Sigmoid colon (tissue), 7 donors: Measurements from ENCODE around the gene COLEC12. TPM values are rescaled to one million over a fixed set of nuclear protein-coding genes. Genes with fewer than 3 reads are reported as not detected.

Source experiments
- DNase-seq: peaks from one replicate; pipeline ENCODE4 v3.0.0-alpha.2; 2019
- H3K27ac ChIP-seq, 4 donors: fragments of 200-600 bp; sonication (generic); one replicate each; pipeline ENCODE4 v1.5.1; 2016 to 2019; ENCODE audit warnings: mild to moderate bottlenecking in 1 of 4
- H3K27me3 ChIP-seq, 3 donors: fragments of 200-600 bp; sonication (generic); one replicate each; pipeline ENCODE4 v1.5.1; 2019; ENCODE audit warnings: mild to moderate bottlenecking in 1 of 3
- H3K36me3 ChIP-seq, 4 donors: fragments of 200-600 bp; sonication (generic); one replicate each; pipeline ENCODE4 v1.5.1; 2016 to 2019
- H3K4me1 ChIP-seq, 4 donors: fragments of 200-600 bp; sonication (generic); one replicate each; pipeline ENCODE4 v1.5.1; 2017 to 2019
- H3K4me3 ChIP-seq, 4 donors: fragments of 200-600 bp; sonication (generic); one replicate each; pipeline ENCODE4 v1.5.1; 2017 to 2019; ENCODE audit warnings: mild to moderate bottlenecking in 2 of 4, moderate library complexity in 1 of 4
- H3K9me3 ChIP-seq, 4 donors: fragments of 200-600 bp in 3 of 4; sonication (generic) in 3 of 4; one replicate each; pipeline versions ENCODE4 v1.5.1 to v1.6.1; 2013 to 2019
- EP300 ChIP-seq, 4 donors: sonication (generic); formaldehyde crosslinking; IDR thresholded peaks; one replicate each; pipeline ENCODE4 v1.6.1; 2017; ENCODE audit warnings: antibody characterized with exemption in 4 of 4
- POLR2A ChIP-seq, 2 donors: fragments of 450-650 bp; IDR thresholded peaks; one replicate each; pipeline ENCODE4 v1.6.1; 2016; ENCODE audit warnings: antibody characterized with exemption in 2 of 2, mild to moderate bottlenecking in 2 of 2, moderate library complexity in 2 of 2
- POLR2AphosphoS5 ChIP-seq, 4 donors: sonication (generic); formaldehyde crosslinking; IDR thresholded peaks; one replicate each; pipeline ENCODE4 v1.6.1; 2017; ENCODE audit warnings: antibody characterized with exemption in 4 of 4
- WGBS, 2 donors: extraction: QIAGEN DNeasy Blood & Tissue Kit; methylation state at CpG; one replicate each; pipeline ENCODE4 v1.1.7; 2013; 5-methylcytosine and 5-hydroxymethylcytosine counted together
- intact Hi-C: fragments of 100-400 bp; cut with DNase I; formaldehyde crosslinking; loops from one replicate; pipeline ENCODE4 v1.15.1; 2023
- polyA plus RNA-seq, 3 donors: library from polyadenylated mRNA; stranded (reverse); fragments of 200-250 nt; gene quantifications; one replicate each; pipeline ENCODE4 v1.2.3, GENCODE V29; 2013
- total RNA-seq, 4 donors: library from RNA; depleted of rRNA; stranded (reverse); fragments of >200 nt; gene quantifications; one replicate each; pipeline ENCODE4 v1.1.0, GENCODE V29; 2016
- TF ChIP-seq, protein P1 (sequence below), 4 experiments: fragments of 450-650 bp in 3 of 4; fragments of 200-600 bp in 1 of 4; IDR thresholded peaks; one replicate each; pipeline ENCODE4 v1.5.1; 2016 to 2019; ENCODE audit warnings: antibody characterized with exemption in 4 of 4, mild to moderate bottlenecking in 3 of 4, moderate library complexity in 2 of 4
- donor health status: healthy with polysubstance abuse.
- donor health status: Bipolar disorder and iron deficiency.
- donor health status: healthy.

The COLEC12 gene
- total and polyA plus RNA-seq, 7 donors = 0.69 to 24.7 (median 15.9) TPM

DNA sequence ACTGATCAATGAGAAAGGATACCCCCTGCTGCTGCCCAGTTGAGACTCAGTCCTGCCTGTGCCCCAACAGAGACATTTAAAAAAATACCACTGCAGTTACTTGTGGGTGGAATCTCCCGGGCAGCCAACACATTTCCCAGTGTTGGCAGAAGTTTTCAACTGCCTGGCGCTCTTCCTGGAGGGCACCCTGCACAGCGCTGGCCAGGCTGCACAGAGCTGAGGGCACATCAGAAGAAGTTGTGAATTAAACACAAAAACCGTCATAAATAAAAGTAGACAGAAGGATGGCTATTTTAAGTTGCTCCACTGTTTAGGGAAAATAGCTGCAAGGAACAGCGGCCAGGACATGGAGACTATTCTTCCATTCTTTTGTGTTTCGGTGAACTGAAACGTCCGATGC, 122.4 kb downstream of the COLEC12 start:
- no peaks in the 10 kb centered on the region for H3K9me3 ChIP-seq
- intact Hi-C loops = loop anchor here (5.0 kb wide), 2 partner anchors 36 to 79 kb away; no protein-coding TSS in a partner anchor
- peak; percentile 83 for DNase-seq
- H3K36me3 ChIP-seq = no peaks in the 10 kb centered on the region
- H3K4me1 ChIP-seq = peaks cover 0 to 67% (median 57%) of the 10 kb centered on the region in 4 donors
- peak; percentile 28 to 42 (median 30) for TF ChIP-seq POLR2AphosphoS5 (IDR thresholded peaks at IDR 0.05)
- TF ChIP-seq, protein P1, sequence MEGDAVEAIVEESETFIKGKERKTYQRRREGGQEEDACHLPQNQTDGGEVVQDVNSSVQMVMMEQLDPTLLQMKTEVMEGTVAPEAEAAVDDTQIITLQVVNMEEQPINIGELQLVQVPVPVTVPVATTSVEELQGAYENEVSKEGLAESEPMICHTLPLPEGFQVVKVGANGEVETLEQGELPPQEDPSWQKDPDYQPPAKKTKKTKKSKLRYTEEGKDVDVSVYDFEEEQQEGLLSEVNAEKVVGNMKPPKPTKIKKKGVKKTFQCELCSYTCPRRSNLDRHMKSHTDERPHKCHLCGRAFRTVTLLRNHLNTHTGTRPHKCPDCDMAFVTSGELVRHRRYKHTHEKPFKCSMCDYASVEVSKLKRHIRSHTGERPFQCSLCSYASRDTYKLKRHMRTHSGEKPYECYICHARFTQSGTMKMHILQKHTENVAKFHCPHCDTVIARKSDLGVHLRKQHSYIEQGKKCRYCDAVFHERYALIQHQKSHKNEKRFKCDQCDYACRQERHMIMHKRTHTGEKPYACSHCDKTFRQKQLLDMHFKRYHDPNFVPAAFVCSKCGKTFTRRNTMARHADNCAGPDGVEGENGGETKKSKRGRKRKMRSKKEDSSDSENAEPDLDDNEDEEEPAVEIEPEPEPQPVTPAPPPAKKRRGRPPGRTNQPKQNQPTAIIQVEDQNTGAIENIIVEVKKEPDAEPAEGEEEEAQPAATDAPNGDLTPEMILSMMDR (IDR thresholded peaks at IDR 0.05) = no peak
- 72 to 80% methylated on average over 8 of the region's 8 CpGs for WGBS, 2 donors
- peak overlapping the region; percentile 10 to 65 (median 46) for H3K27ac ChIP-seq
- H3K27me3 ChIP-seq = no peaks in the 10 kb centered on the region
- no peak overlapping the region for H3K4me3 ChIP-seq

DNA sequence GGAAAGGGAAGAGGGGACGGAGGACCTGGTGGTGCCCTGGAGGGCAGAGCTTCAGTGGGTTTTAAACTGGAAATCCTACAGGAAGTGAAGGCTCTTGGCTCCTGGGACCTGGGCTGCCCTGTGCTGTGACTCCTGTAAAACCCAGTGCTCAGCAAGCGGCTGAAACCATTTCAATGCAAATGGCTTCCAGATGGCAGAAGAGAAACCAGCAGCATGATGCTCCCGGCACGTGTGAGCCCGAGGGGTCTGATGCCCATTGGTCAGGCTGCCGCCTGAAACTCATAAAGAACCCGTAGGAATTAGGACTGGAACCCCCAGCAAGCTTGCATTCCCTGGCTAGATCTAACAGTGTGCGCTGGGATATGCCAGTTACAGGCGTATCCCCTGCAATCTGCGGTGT, 123.4 kb downstream of the COLEC12 start:
- Histone ChIP-seq H3K27ac (peak overlapping the region; percentile 10 to 65 (median 46)), H3K27me3 (no peaks in the 10 kb centered on the region), H3K36me3 (no peaks in the 10 kb centered on the region), H3K4me1 (peaks cover 0 to 63% (median 53%) of the 10 kb centered on the region in 4 donors), H3K4me3 (no peak overlapping the region), H3K9me3 (no peaks in the 10 kb centered on the region)
- 85 to 86% methylated on average over 10 of the region's 10 CpGs for WGBS, 2 donors
- DNase-seq = no peak
- intact Hi-C loops = loop anchor here (5.0 kb wide), 2 partner anchors 35 to 80 kb away; no protein-coding TSS in a partner anchor
- TF ChIP-seq POLR2A (IDR thresholded peaks at IDR 0.05) = no peak
- no peak for TF ChIP-seq POLR2AphosphoS5 (IDR thresholded peaks at IDR 0.05)
- TF ChIP-seq, protein P1 (IDR thresholded peaks at IDR 0.05) = no peak
- TF ChIP-seq EP300 (IDR thresholded peaks at IDR 0.05) = no peak

DNA sequence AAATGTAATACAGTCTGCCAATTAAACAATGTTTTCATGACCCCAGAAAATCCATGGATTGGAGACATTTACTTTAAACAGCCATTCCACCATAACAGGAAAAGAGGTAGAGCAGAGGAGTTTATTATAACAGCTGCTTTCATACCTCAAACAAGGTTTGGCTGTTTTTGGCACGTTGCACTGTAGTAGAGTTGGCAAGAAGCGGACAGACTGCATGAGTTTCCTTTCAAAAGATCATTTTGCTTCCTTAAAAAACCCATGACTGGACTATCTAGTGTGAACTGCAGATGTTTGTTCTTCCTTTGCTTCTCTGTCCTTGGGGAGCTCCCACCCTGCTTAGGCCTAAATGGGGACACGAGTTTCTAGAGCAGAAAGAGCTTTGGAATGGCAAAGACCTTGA, 124.2 kb downstream of the COLEC12 start:
- intact Hi-C loops = loop anchor here (5.0 kb wide), 2 partner anchors 34 to 81 kb away; no protein-coding TSS in a partner anchor
- Histone ChIP-seq H3K4me1 (peaks cover 0 to 67% (median 58%) of the 10 kb centered on the region in 4 donors), H3K4me3 (no peak overlapping the region), H3K36me3 (no peaks in the 10 kb centered on the region), H3K27me3 (no peaks in the 10 kb centered on the region), H3K9me3 (no peaks in the 10 kb centered on the region), H3K27ac (peak overlapping the region; percentile 10 to 65 (median 46))
- WGBS, 2 donors = 33 to 40% methylated on average over 3 of the region's 3 CpGs
- TF ChIP-seq EP300 (IDR thresholded peaks at IDR 0.05) (peak in 1 of 4 donors; percentile 32), POLR2AphosphoS5 (IDR thresholded peaks at IDR 0.05) (peak in 3 of 4 donors; percentile 15 to 47 (median 39))
- TF ChIP-seq, protein P1 (IDR thresholded peaks at IDR 0.05) = no peak
- DNase-seq = peak; percentile 77

DNA sequence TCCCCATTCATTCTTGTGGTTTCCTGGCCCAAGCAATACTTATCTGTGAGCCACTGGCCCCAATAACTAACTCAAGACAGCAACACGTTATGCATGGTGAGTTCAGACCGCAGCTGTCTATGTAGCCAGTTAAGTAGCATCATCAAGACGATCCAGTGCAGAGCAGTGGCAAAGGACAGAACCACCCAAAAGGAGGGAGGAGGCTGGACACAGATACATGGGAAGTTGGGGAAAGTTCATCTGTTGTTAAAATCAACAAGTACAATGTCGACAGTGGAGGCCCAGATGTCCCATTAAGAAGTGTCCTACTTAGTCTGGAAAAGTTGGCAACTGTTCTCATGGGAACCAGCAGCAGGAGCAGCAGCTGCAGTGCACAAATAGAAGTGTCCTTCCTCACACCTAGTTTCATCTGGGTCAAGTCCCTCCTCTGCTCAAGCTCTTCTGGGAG, 125.8 kb downstream of the COLEC12 start:
- Histone ChIP-seq H3K4me1 (peaks cover 0 to 78% (median 68%) of the 10 kb centered on the region in 4 donors), H3K27ac (peak overlapping the region in 3 of 4 donors; percentile 40 to 65 (median 59)), H3K36me3 (no peaks in the 10 kb centered on the region), H3K27me3 (no peaks in the 10 kb centered on the region), H3K4me3 (no peak overlapping the region), H3K9me3 (no peaks in the 10 kb centered on the region)
- peak; percentile 86 for DNase-seq
- WGBS, 2 donors = 52 to 77% methylated on average over 4 of the region's 4 CpGs
- intact Hi-C loops = loop anchor here (5.0 kb wide), 2 partner anchors 32 to 83 kb away; no protein-coding TSS in a partner anchor
- peak; percentile 24 to 61 (median 44) for TF ChIP-seq POLR2AphosphoS5 (IDR thresholded peaks at IDR 0.05)
- TF ChIP-seq, protein P1 (IDR thresholded peaks at IDR 0.05) = no peak

DNA sequence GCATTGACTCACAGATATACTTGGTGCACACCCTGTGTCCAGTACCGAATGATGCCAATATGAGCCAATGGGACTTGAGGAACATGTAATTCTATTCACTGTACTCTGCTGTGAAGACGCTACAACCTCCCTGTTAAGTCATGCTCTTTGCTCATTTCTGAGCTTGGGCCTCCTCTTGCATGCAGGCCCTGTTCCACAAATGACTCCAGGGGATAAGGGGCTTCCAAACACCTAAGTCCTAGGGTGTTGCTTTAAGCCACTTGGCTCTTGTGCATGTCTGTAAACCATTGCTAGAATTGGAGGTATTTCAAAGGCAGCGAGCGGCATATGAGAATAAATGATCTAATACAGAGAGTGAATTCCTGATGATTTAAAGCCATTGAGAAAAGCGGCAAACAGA, 126.7 kb downstream of the COLEC12 start:
- Histone ChIP-seq H3K4me1 (peaks cover 0 to 74% (median 67%) of the 10 kb centered on the region in 4 donors), H3K27me3 (no peaks in the 10 kb centered on the region), H3K4me3 (no peak overlapping the region), H3K9me3 (no peaks in the 10 kb centered on the region), H3K27ac (peak overlapping the region in 1 of 4 donors; percentile 65), H3K36me3 (no peaks in the 10 kb centered on the region)
- 85 to 92% methylated on average over 5 of the region's 5 CpGs for WGBS, 2 donors
- DNase-seq = no peak
- TF ChIP-seq EP300 (IDR thresholded peaks at IDR 0.05) (no peak), POLR2A (IDR thresholded peaks at IDR 0.05) (no peak), POLR2AphosphoS5 (IDR thresholded peaks at IDR 0.05) (no peak)
- TF ChIP-seq, protein P1 (IDR thresholded peaks at IDR 0.05) = no peak
- intact Hi-C loops = no loop called here
